ENCODE measurements around the gene EIF6. TPM values are rescaled to one million over a fixed set of nuclear protein-coding genes. Genes with fewer than 3 reads are reported as not detected.
A peak's percentile ranks its signal among the peaks of the same experiment; 100 is the strongest.

Gene EIF6
- total RNA-seq, 1 experiment from 2014 or later, result 420 TPM

GRCh38 chr20:35311409-35311808 is 26.8 kb upstream of the EIF6 start:
- Mint-ChIP-seq H3K27me3 (ENCODE audit: insufficient read depth, unreplicated experiment) (no peaks in the 10 kb centered on the region), H3K4me1 (ENCODE audit: low read depth, unreplicated experiment) (peaks cover 44% of the 10 kb centered on the region), H3K36me3 (ENCODE audit: insufficient read depth, unreplicated experiment) (peaks cover 32% of the 10 kb centered on the region), H3K27ac (ENCODE audit: unreplicated experiment) (peak overlapping the region; percentile 36), H3K9me3 (ENCODE audit: unreplicated experiment) (no peaks in the 10 kb centered on the region), H3K4me3 (ENCODE audit: unreplicated experiment) (no peak overlapping the region)
- BruUV-seq (replicated peaks), result no TSS peak
- peaks cover 41% of the 10 kb centered on the region for H3K4me1 ChIP-seq
- no peaks in the 10 kb centered on the region for H3K9me3 ChIP-seq
- DNase-seq, result no peak
- TF ChIP-seq, protein P1, sequence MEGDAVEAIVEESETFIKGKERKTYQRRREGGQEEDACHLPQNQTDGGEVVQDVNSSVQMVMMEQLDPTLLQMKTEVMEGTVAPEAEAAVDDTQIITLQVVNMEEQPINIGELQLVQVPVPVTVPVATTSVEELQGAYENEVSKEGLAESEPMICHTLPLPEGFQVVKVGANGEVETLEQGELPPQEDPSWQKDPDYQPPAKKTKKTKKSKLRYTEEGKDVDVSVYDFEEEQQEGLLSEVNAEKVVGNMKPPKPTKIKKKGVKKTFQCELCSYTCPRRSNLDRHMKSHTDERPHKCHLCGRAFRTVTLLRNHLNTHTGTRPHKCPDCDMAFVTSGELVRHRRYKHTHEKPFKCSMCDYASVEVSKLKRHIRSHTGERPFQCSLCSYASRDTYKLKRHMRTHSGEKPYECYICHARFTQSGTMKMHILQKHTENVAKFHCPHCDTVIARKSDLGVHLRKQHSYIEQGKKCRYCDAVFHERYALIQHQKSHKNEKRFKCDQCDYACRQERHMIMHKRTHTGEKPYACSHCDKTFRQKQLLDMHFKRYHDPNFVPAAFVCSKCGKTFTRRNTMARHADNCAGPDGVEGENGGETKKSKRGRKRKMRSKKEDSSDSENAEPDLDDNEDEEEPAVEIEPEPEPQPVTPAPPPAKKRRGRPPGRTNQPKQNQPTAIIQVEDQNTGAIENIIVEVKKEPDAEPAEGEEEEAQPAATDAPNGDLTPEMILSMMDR (IDR thresholded peaks at IDR 0.05; ENCODE audit: insufficient read depth in 1 of 2, low read depth in 1 of 2, low read length in 1 of 2, severe bottlenecking in 1 of 2, unreplicated experiment in 1 of 2), result no peak
- H3K4me3 ChIP-seq (ENCODE audit: low read depth, low read length), result no peak overlapping the region
- intact Hi-C loops (cut with micrococcal nuclease; ENCODE audit: unreplicated experiment), result no loop called here
- H3K27me3 ChIP-seq (replicated peaks; ENCODE audit: control insufficient read depth, insufficient read depth, low read length), result no peaks in the 10 kb centered on the region
- POLR2A ChIA-PET, result no interaction called here
- CTCF ChIA-PET, result no interaction called here
- H3K36me3 ChIP-seq (ENCODE audit: control insufficient read depth, insufficient read depth, low read length), result peaks cover 3% of the 10 kb centered on the region; the same call in 1 of the 2 replicates

DNA sequence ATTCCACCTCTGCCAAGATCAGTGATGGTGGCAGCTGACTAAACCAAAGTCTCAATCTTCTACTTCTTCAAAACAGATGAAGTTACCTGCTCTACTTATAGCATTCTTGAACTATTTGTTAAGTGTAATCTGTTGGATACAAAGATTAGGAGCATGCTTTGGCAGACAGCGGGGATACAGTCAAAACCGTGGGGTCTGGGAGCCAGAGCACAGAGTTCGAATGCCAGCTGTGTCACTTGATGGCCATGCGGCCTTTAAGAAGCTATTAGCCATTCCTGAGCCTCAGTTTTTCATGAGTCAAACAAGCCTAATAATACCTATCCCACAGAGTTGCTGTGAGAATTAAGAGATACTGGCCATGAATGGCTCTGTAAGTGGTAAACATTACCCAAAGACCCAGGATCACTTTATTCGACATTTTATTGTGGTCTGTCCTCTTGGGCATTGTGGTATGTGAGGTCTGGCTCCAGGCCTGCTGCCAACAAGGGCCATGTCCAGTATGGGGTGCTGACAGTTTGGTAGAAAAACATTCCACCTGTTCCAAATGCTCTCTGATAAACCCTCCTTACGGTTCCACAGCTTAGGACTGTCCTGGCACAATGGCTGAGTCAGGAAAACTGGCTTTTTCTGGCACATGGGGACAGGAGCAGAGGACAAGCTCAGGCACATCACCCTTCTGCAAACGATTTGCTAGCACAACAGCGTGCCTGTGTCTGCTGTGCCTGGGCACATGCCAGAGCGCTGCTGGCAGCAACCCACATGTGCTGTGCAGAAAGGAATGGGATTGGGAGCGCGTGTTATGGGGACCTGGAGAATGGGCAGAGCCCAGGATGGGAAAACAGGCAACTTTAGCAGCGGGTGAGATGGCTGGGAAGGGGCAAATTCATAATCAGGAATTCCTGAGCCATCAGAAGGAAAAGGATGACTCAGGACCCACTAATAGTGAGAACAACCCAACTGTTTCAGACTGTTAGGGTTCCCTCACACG is 23.4 kb upstream of the EIF6 start:
- no peak overlapping the region for H3K4me3 Mint-ChIP-seq (ENCODE audit: unreplicated experiment)
- TF ChIP-seq, protein P1 (IDR thresholded peaks at IDR 0.05; ENCODE audit: insufficient read depth in 1 of 2, low read depth in 1 of 2, low read length in 1 of 2, severe bottlenecking in 1 of 2, unreplicated experiment in 1 of 2), result no peak
- DNase-seq, result no peak
- Histone ChIP-seq H3K4me1 (peaks cover 63% of the 10 kb centered on the region), H3K36me3 (ENCODE audit: control insufficient read depth, insufficient read depth, low read length) (peaks cover 4% of the 10 kb centered on the region; the same call in 1 of the 2 replicates), H3K9me3 (no peaks in the 10 kb centered on the region), H3K27me3 (replicated peaks; ENCODE audit: control insufficient read depth, insufficient read depth, low read length) (no peaks in the 10 kb centered on the region), H3K4me3 (ENCODE audit: low read depth, low read length) (no peak overlapping the region)
- peaks cover 33% of the 10 kb centered on the region for H3K36me3 Mint-ChIP-seq (ENCODE audit: insufficient read depth, unreplicated experiment)
- H3K27me3 Mint-ChIP-seq (ENCODE audit: insufficient read depth, unreplicated experiment), result no peaks in the 10 kb centered on the region
- H3K27ac Mint-ChIP-seq (ENCODE audit: unreplicated experiment), result peak overlapping the region; percentile 54
- intact Hi-C loops (cut with micrococcal nuclease; ENCODE audit: unreplicated experiment), result loop anchor here (1.0 kb wide), 1 partner anchor 12 kb away; no protein-coding TSS in a partner anchor
- H3K4me1 Mint-ChIP-seq (ENCODE audit: low read depth, unreplicated experiment), result peaks cover 60% of the 10 kb centered on the region
- H3K9me3 Mint-ChIP-seq (ENCODE audit: unreplicated experiment), result no peaks in the 10 kb centered on the region
- no TSS peak for BruUV-seq (replicated peaks)
- ChIA-PET POLR2A (interaction anchor here (0.9 to 1.4 kb wide), 2 partner anchors 10 to 147 kb away, joined by 3 read pairs; no protein-coding TSS in a partner anchor), CTCF (interaction anchor here (1.1 to 8.3 kb wide), 11 partner anchors 10 to 163 kb away, joined by 3 to 167 read pairs (median 8); partner anchors contain the start of gene CEP250)

GRCh38 chr20:35306931-35307517 is 22.5 kb upstream of the EIF6 start:
- Mint-ChIP-seq H3K9me3 (ENCODE audit: unreplicated experiment) (no peaks in the 10 kb centered on the region), H3K4me1 (ENCODE audit: low read depth, unreplicated experiment) (peaks cover 50% of the 10 kb centered on the region), H3K4me3 (ENCODE audit: unreplicated experiment) (no peak overlapping the region), H3K36me3 (ENCODE audit: insufficient read depth, unreplicated experiment) (peaks cover 33% of the 10 kb centered on the region), H3K27ac (ENCODE audit: unreplicated experiment) (peak overlapping the region; percentile 54), H3K27me3 (ENCODE audit: insufficient read depth, unreplicated experiment) (no peaks in the 10 kb centered on the region)
- POLR2A ChIA-PET, result interaction anchor here (1.4 kb wide), 1 partner anchor 148 kb away, joined by 3 read pairs; no protein-coding TSS in a partner anchor
- CTCF ChIA-PET, result interaction anchor here (0.5 to 8.3 kb wide), 20 partner anchors 9 to 268 kb away, joined by 3 to 167 read pairs (median 6); partner anchors contain the start of genes CEP250 and EIF6
- peaks cover 56% of the 10 kb centered on the region for H3K4me1 ChIP-seq
- H3K9me3 ChIP-seq, result no peaks in the 10 kb centered on the region
- no TSS peak for BruUV-seq (replicated peaks)
- TF ChIP-seq, protein P1 (IDR thresholded peaks at IDR 0.05; ENCODE audit: insufficient read depth in 1 of 2, low read depth in 1 of 2, low read length in 1 of 2, severe bottlenecking in 1 of 2, unreplicated experiment in 1 of 2), result peak; percentile 98 to 100
- intact Hi-C loops (cut with micrococcal nuclease; ENCODE audit: unreplicated experiment), result loop anchor here (1.0 kb wide), 1 partner anchor 13 kb away; no protein-coding TSS in a partner anchor
- H3K36me3 ChIP-seq (ENCODE audit: control insufficient read depth, insufficient read depth, low read length), result peaks cover 4% of the 10 kb centered on the region; the same call in 1 of the 2 replicates
- no peaks in the 10 kb centered on the region for H3K27me3 ChIP-seq (replicated peaks; ENCODE audit: control insufficient read depth, insufficient read depth, low read length)
- DNase-seq, result peak; percentile 88 to 89
- no peak overlapping the region for H3K4me3 ChIP-seq (ENCODE audit: low read depth, low read length)

Data from Caco-2 (cell line).